Measurements from ENCODE around the gene HK1.

Gene HK1

GRCh38 chr10:69345402-69345801 is 67.1 kb downstream of the HK1 start:
- Histone ChIP-seq H3K27me3 (ENCODE audit: insufficient read depth, low read length) (no peaks in the 10 kb centered on the region), H2AFZ (ENCODE audit: low read length) (no peak overlapping the region), H3K36me3 (ENCODE audit: insufficient read depth, low read length) (peaks cover 36% of the 10 kb centered on the region; the same call in 1 of the 2 replicates), H3K9me3 (ENCODE audit: low read length) (no peaks in the 10 kb centered on the region), H3K79me2 (ENCODE audit: insufficient read depth, low read length) (no peaks in the 10 kb centered on the region; the same call in 1 of the 2 replicates), H3K4me3 (ENCODE audit: low read depth, low read length, poor library complexity, severe bottlenecking) (no peak overlapping the region), H3K4me1 (ENCODE audit: insufficient read depth, low read length, severe bottlenecking) (peaks cover 39% of the 10 kb centered on the region), H4K20me1 (ENCODE audit: insufficient read depth, low read length) (no peaks in the 10 kb centered on the region), H3K27ac (ENCODE audit: low read depth, low read length, poor library complexity, severe bottlenecking) (peak overlapping the region; percentile 32), H3F3A (ENCODE audit: insufficient read depth, low read length) (no peaks in the 10 kb centered on the region), H3K9me2 (ENCODE audit: low read depth, low read length) (no peaks in the 10 kb centered on the region), H3K9ac (ENCODE audit: low read length) (no peak overlapping the region), H3K4me2 (ENCODE audit: low read length) (no peak overlapping the region)
- TF ChIP-seq EZH2 (IDR thresholded peaks at IDR 0.05; ENCODE audit: borderline replicate concordance, low read length) (no peak), CTCF (IDR thresholded peaks at IDR 0.05; ENCODE audit: low read length) (no peak)

GRCh38 chr10:69345890-69346474 is 67.7 kb downstream of the HK1 start:
- Histone ChIP-seq H3K9me3 (ENCODE audit: low read length) (no peaks in the 10 kb centered on the region), H2AFZ (ENCODE audit: low read length) (no peak overlapping the region), H3K27ac (ENCODE audit: low read depth, low read length, poor library complexity, severe bottlenecking) (no peak overlapping the region), H3K9me2 (ENCODE audit: low read depth, low read length) (no peaks in the 10 kb centered on the region), H4K20me1 (ENCODE audit: insufficient read depth, low read length) (no peaks in the 10 kb centered on the region), H3K27me3 (ENCODE audit: insufficient read depth, low read length) (no peaks in the 10 kb centered on the region), H3F3A (ENCODE audit: insufficient read depth, low read length) (no peaks in the 10 kb centered on the region), H3K79me2 (ENCODE audit: insufficient read depth, low read length) (no peaks in the 10 kb centered on the region; the same call in 1 of the 2 replicates), H3K36me3 (ENCODE audit: insufficient read depth, low read length) (peaks cover 36% of the 10 kb centered on the region; the same call in 1 of the 2 replicates), H3K4me1 (ENCODE audit: insufficient read depth, low read length, severe bottlenecking) (peaks cover 39% of the 10 kb centered on the region), H3K4me3 (ENCODE audit: low read depth, low read length, poor library complexity, severe bottlenecking) (no peak overlapping the region), H3K4me2 (ENCODE audit: low read length) (no peak overlapping the region), H3K9ac (ENCODE audit: low read length) (no peak overlapping the region)
- TF ChIP-seq EZH2 (IDR thresholded peaks at IDR 0.05; ENCODE audit: borderline replicate concordance, low read length) (no peak), CTCF (IDR thresholded peaks at IDR 0.05; ENCODE audit: low read length) (no peak)

GRCh38 chr10:69346776-69347175 is 68.5 kb downstream of the HK1 start:
- no peaks in the 10 kb centered on the region; the same call in 1 of the 2 replicates for H3K79me2 ChIP-seq (ENCODE audit: insufficient read depth, low read length)

More at GRCh38 chr10:69346776-69347175, 68.5 kb downstream of the HK1 start:
- Histone ChIP-seq H3F3A (ENCODE audit: insufficient read depth, low read length) (no peaks in the 10 kb centered on the region), H3K4me2 (ENCODE audit: low read length) (no peak overlapping the region), H3K9ac (ENCODE audit: low read length) (no peak overlapping the region), H3K9me2 (ENCODE audit: low read depth, low read length) (no peaks in the 10 kb centered on the region), H3K27me3 (ENCODE audit: insufficient read depth, low read length) (no peaks in the 10 kb centered on the region), H3K9me3 (ENCODE audit: low read length) (no peaks in the 10 kb centered on the region), H3K4me3 (ENCODE audit: low read depth, low read length, poor library complexity, severe bottlenecking) (no peak overlapping the region), H3K4me1 (ENCODE audit: insufficient read depth, low read length, severe bottlenecking) (peaks cover 39% of the 10 kb centered on the region), H2AFZ (ENCODE audit: low read length) (no peak overlapping the region), H3K27ac (ENCODE audit: low read depth, low read length, poor library complexity, severe bottlenecking) (no peak overlapping the region), H3K36me3 (ENCODE audit: insufficient read depth, low read length) (peaks cover 36% of the 10 kb centered on the region; the same call in 1 of the 2 replicates), H4K20me1 (ENCODE audit: insufficient read depth, low read length) (no peaks in the 10 kb centered on the region)
- TF ChIP-seq EZH2 (IDR thresholded peaks at IDR 0.05; ENCODE audit: borderline replicate concordance, low read length) (no peak), CTCF (IDR thresholded peaks at IDR 0.05; ENCODE audit: low read length) (no peak)
